Fibroblast of peridontal ligament (primary cell): ENCODE results near the gene PLXNB2.
"Not testable (repeated sequence)": the region's sequence is repeated elsewhere in the genome, so short reads cannot be mapped to it uniquely, and the experiment has no call there.

Source experiments
- DNase-seq: peaks from one replicate; pipeline ENCODE4 v3.0.0-alpha.2; 2010; ENCODE audit errors: extremely low read depth

PLXNB2 gene

GRCh38 chr22:50281384-50281760 is 26.1 kb downstream of the PLXNB2 start:
- no peak for DNase-seq

GRCh38 chr22:50280708-50281383 is 26.6 kb downstream of the PLXNB2 start:
- no peak for DNase-seq

- no peak for DNase-seq
Measured at GRCh38 chr22:50280022-50280707, 27.3 kb downstream of the PLXNB2 start.

- DNase-seq: no peak
Measured at GRCh38 chr22:50278956-50279619, 28.4 kb downstream of the PLXNB2 start.

- DNase-seq: no peak
Measured at GRCh38 chr22:50278461-50278860, 29.0 kb downstream of the PLXNB2 start.

GRCh38 chr22:50277761-50278160 is 29.7 kb downstream of the PLXNB2 start:
- no peak for DNase-seq

GRCh38 chr22:50276143-50276542 is 31.3 kb downstream of the PLXNB2 start:
- DNase-seq: peak; percentile 54

- DNase-seq: no peak
Measured at GRCh38 chr22:50275181-50276055, 32.0 kb downstream of the PLXNB2 start.

- no peak for DNase-seq
Measured at GRCh38 chr22:50274771-50275170, 32.7 kb downstream of the PLXNB2 start.

GRCh38 chr22:50274311-50274710 is 33.1 kb downstream of the PLXNB2 start:
- peak; percentile 51 for DNase-seq

- DNase-seq: not testable (repeated sequence)
Measured at GRCh38 chr22:50273781-50274180, 33.7 kb downstream of the PLXNB2 start.

GRCh38 chr22:50273352-50273751 is 34.1 kb downstream of the PLXNB2 start:
- DNase-seq: not testable (repeated sequence)

GRCh38 chr22:50272044-50272802 is 35.2 kb downstream of the PLXNB2 start:
- no peak for DNase-seq

GRCh38 chr22:50271519-50271970 is 35.9 kb downstream of the PLXNB2 start:
- DNase-seq: no peak

GRCh38 chr22:50270666-50271394 is 36.6 kb downstream of the PLXNB2 start:
- DNase-seq: peak; percentile 61

- peak; percentile 23 for DNase-seq
Measured at GRCh38 chr22:50269970-50270665, 37.3 kb downstream of the PLXNB2 start, which contains the start of gene MAPK11. Gene MAPK11, minus strand, starts transcription at chr22:50270380. Its CDS starts 88 bp downstream, at chr22:50270292.

- DNase-seq: no peak
Measured at GRCh38 chr22:50269573-50269969, 37.9 kb downstream of the PLXNB2 start.

- DNase-seq: no peak
Measured at GRCh38 chr22:50268655-50269113, 38.8 kb downstream of the PLXNB2 start.

- peak; percentile 24 for DNase-seq
Measured at GRCh38 chr22:50267591-50268390, 39.7 kb downstream of the PLXNB2 start.
